Cardiac muscle cell (in vitro differentiated cells and primary cell): ENCODE measurements around the gene C7orf33. TPM values are rescaled to one million over a fixed set of nuclear protein-coding genes. Genes with fewer than 3 reads are reported as not detected.
"Not testable (repeated sequence)": the region's sequence is repeated elsewhere in the genome, so short reads cannot be mapped to it uniquely, and the experiment has no call there.

Source experiments
- DNase-seq, 2 donors: peaks; one replicate each; pipeline versions ENCODE4 v3.0.0 to v3.0.0-alpha.2; 2010 to 2017; ENCODE audit warnings: low read depth in 1 of 2, low spot score in 1 of 2
- H3K27ac ChIP-seq: fragments of 200-600 bp; sonication (generic); 2 replicates; pipeline ENCODE4 v1.5.1; 2016
- H3K27me3 ChIP-seq: fragments of 200-600 bp; sonication (generic); 2 replicates; pipeline ENCODE4 v1.6.0; 2016; ENCODE audit warnings: control low read depth
- H3K36me3 ChIP-seq: fragments of 200-600 bp; sonication (generic); 2 replicates; pipeline ENCODE4 v1.5.1; 2016; ENCODE audit warnings: control low read depth
- H3K4me1 ChIP-seq: fragments of 200-600 bp; sonication (generic); 2 replicates; pipeline ENCODE4 v1.8.1; 2017; ENCODE audit warnings: low read depth, mild to moderate bottlenecking, mixed run types
- H3K4me3 ChIP-seq: fragments of 200-600 bp; sonication (generic); 2 replicates; pipeline ENCODE4 v1.5.1; 2016; ENCODE audit warnings: mild to moderate bottlenecking
- H3K9me3 ChIP-seq: fragments of 200-600 bp; sonication (generic); 2 replicates; pipeline ENCODE4 v1.5.1; 2017; ENCODE audit warnings: low read depth, mild to moderate bottlenecking, control low read depth
- polyA plus RNA-seq: library from polyadenylated mRNA; unstranded; fragments of >200 nt; fragmentation: Nextera tagmentation; extraction: Ambion mirVana; gene quantifications from 2 replicates; pipeline ENCODE4 v1.2.1, GENCODE V29; 2016
- total RNA-seq: library from RNA; depleted of rRNA; stranded (reverse); fragments of >200 nt; gene quantifications from 2 replicates; pipeline ENCODE4 v1.2.3, GENCODE V29; 2016
- TF ChIP-seq, protein P1 (sequence below): IDR thresholded peaks from 2 replicates; pipeline ENCODE4 v1.5.1; 2012; ENCODE audit warnings: low read depth, mild to moderate bottlenecking, low read length

Gene C7orf33
- total and polyA plus RNA-seq, 2 experiments from 2014 or later: not detected

DNA sequence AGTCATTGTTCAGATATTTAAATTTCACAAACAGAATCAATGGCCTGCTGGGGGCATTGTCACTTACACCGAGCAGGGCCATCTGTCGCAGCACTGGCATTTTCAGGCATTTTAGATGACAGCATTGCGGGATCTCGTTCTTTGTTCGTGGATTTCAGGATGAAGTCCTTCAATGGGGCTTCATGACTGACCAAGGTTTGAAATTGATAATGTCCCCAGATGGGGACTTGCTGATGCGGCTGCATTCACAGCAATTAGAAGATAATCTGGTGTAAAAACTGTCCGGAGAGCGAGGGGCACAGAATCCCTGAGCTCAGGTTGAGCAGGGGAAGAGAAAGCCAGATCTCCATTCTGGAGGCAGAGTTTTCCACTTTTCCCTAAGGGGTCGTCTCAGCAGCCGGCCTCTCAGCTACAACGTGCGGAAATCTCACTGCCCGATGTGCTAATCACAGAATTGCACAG lies 1.9 kb upstream of the C7orf33 start:
- TF ChIP-seq, protein P1, sequence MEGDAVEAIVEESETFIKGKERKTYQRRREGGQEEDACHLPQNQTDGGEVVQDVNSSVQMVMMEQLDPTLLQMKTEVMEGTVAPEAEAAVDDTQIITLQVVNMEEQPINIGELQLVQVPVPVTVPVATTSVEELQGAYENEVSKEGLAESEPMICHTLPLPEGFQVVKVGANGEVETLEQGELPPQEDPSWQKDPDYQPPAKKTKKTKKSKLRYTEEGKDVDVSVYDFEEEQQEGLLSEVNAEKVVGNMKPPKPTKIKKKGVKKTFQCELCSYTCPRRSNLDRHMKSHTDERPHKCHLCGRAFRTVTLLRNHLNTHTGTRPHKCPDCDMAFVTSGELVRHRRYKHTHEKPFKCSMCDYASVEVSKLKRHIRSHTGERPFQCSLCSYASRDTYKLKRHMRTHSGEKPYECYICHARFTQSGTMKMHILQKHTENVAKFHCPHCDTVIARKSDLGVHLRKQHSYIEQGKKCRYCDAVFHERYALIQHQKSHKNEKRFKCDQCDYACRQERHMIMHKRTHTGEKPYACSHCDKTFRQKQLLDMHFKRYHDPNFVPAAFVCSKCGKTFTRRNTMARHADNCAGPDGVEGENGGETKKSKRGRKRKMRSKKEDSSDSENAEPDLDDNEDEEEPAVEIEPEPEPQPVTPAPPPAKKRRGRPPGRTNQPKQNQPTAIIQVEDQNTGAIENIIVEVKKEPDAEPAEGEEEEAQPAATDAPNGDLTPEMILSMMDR: no peak

DNA sequence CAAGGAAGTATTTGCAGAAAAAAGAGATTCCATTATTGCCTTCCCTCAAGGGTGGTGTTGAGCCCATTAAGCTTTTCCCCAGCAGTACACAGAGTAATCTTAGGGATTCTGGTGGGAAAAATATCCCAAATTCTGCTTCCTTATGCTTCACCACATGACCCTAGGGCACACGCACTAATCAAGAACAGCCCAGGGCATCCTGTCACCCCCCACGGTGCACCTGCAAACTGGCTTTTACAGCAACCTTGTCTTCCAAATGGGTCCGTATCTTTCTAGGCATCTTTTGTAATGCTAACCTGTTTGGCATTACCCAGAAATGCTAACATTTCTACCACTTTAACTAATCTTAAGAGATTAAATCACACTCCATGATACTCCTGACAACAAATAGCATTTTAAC lies 926 bp upstream of the C7orf33 start:
- Histone ChIP-seq H3K27me3 (no peaks in the 10 kb centered on the region), H3K4me3 (no peak overlapping the region), H3K27ac (no peak overlapping the region), H3K9me3 (no peaks in the 10 kb centered on the region), H3K4me1 (no peaks in the 10 kb centered on the region), H3K36me3 (no peaks in the 10 kb centered on the region)
- no peak for DNase-seq
- TF ChIP-seq, protein P1: no peak

More for the DNA sequence above, 1.9 kb upstream of the C7orf33 start:
- Histone ChIP-seq H3K27ac (no peak overlapping the region), H3K4me3 (no peak overlapping the region), H3K9me3 (no peaks in the 10 kb centered on the region), H3K4me1 (no peaks in the 10 kb centered on the region), H3K36me3 (no peaks in the 10 kb centered on the region), H3K27me3 (no peaks in the 10 kb centered on the region)
- DNase-seq: no peak

DNA sequence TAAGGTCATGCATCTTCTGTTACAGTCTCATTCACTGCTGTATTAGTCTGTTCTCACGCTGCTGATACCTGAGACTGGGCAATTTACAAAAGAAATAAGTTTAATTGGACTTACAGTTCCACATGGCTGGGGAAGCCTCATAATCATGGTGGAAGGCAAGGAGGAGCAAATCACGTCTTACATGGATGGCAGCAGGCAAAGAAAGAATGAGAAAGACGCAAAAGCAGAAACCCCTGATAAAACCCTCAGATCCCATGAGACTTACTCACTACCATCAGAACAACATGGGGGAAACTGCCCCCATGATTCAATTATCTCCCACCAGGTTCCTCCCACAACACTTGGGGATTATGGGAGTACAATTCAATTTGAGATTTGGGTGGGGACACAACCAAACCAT lies 5.8 kb downstream of the C7orf33 start:
- not testable (repeated sequence) for H3K4me1 ChIP-seq, H3K9me3 ChIP-seq, H3K4me3 ChIP-seq, H3K27me3 ChIP-seq, DNase-seq, H3K36me3 ChIP-seq, H3K27ac ChIP-seq

DNA sequence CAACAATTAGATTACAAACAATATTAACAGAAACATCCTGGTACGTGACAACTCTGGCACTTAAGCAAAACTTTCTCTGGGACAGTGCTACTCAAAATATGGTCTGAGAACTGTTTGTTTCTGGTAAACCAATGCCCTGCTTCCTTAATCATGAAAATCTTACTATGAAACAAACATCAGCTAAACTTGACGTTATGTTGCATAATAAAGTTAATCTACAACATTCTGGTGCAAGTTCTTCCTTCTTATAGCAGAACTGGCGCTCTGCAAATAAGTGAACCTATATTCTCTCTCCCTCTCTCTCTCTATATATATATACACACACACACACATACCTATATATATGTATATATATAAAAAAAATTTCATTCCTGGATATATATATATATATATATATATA lies 7.8 kb downstream of the C7orf33 start:
- Histone ChIP-seq H3K9me3 (no peaks in the 10 kb centered on the region), H3K4me1 (no peaks in the 10 kb centered on the region), H3K27me3 (no peaks in the 10 kb centered on the region), H3K36me3 (no peaks in the 10 kb centered on the region), H3K27ac (no peak overlapping the region), H3K4me3 (no peak overlapping the region)
- TF ChIP-seq, protein P1: no peak
- no peak for DNase-seq

DNA sequence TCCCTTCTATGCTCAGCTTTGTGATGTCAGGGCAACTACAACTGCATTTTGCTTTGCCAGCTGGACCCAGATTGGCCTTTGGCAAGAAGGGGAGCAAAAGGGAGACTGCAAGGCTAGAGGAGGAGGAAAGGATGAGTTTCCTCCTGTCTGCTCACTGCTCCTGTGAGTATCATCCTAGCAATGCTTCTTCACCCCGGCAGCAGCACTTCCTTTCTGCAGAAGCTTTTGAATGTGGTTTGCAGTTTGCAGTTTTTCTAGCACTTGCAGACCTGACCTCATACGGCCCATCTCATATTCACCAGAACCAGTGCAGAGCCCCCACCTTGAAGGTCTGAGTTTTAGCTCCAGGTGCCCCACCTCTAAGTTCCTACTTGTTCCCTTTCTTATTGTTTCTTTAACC lies 14.8 kb downstream of the C7orf33 start:
- TF ChIP-seq, protein P1: no peak
- DNase-seq: no peak
- no peaks in the 10 kb centered on the region for H3K9me3 ChIP-seq
- no peaks in the 10 kb centered on the region for H3K36me3 ChIP-seq
- H3K27me3 ChIP-seq: no peaks in the 10 kb centered on the region
- H3K27ac ChIP-seq: no peak overlapping the region
- no peak overlapping the region for H3K4me3 ChIP-seq
- peaks cover 8% of the 10 kb centered on the region for H3K4me1 ChIP-seq

DNA sequence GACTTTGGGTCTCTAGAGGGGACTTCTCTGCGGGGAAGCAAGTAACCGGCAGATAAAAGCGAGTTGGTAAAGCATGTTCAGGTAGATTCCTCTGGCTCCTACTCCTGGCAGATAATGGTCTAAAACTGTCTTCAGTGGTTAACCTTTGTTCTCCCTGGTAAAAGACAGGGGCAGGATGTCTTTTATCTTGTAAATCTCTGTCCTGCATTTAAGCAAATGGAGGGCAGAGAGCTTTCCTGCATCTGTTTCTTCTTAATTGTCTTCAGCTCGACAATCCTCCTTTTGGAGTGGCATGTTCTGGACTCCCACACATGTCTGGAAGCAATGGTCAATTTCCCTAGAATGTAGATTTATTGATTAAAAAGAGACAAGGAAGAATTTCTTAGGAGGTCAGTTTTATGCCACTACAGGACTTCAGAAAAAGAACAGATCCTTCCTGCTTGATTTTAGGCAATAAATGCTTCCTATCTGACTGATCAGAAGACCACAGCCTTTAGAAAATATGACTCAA lies 16.6 kb downstream of the C7orf33 start:
- H3K9me3 ChIP-seq: no peaks in the 10 kb centered on the region
- TF ChIP-seq, protein P1: no peak
- no peaks in the 10 kb centered on the region for H3K36me3 ChIP-seq
- peaks cover 8% of the 10 kb centered on the region for H3K4me1 ChIP-seq
- H3K27ac ChIP-seq: no peak overlapping the region
- H3K4me3 ChIP-seq: no peak overlapping the region
- H3K27me3 ChIP-seq: no peaks in the 10 kb centered on the region
- DNase-seq: no peak
